ENCODE measurements around the gene GPR17.

- TF ChIP-seq EZH2phosphoT487 (IDR thresholded peaks at IDR 0.05; ENCODE audit: low read depth, severe bottlenecking, unreplicated experiment), result no peak
- TF ChIP-seq, protein P1, sequence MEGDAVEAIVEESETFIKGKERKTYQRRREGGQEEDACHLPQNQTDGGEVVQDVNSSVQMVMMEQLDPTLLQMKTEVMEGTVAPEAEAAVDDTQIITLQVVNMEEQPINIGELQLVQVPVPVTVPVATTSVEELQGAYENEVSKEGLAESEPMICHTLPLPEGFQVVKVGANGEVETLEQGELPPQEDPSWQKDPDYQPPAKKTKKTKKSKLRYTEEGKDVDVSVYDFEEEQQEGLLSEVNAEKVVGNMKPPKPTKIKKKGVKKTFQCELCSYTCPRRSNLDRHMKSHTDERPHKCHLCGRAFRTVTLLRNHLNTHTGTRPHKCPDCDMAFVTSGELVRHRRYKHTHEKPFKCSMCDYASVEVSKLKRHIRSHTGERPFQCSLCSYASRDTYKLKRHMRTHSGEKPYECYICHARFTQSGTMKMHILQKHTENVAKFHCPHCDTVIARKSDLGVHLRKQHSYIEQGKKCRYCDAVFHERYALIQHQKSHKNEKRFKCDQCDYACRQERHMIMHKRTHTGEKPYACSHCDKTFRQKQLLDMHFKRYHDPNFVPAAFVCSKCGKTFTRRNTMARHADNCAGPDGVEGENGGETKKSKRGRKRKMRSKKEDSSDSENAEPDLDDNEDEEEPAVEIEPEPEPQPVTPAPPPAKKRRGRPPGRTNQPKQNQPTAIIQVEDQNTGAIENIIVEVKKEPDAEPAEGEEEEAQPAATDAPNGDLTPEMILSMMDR (IDR thresholded peaks at IDR 0.05; ENCODE audit: poor library complexity), result no peak
- no peak for TF ChIP-seq EZH2 (IDR thresholded peaks at IDR 0.05; ENCODE audit: borderline replicate concordance)
These were observed 48.6 kb upstream of the GPR17 start for GRCh38 chr2:127597046-127597983.
